OCI-LY3 (cell line): ENCODE data around the gene LRBA.

Experiments
- H2AFZ ChIP-seq: fragments of 200-600, 300-600 bp; shearing (Covaris generic); 2 replicates; pipeline ENCODE4 v1.6.0; 2014; ENCODE audit warnings: antibody characterized with exemption, low read depth, low read length
- H3K27ac ChIP-seq: fragments of 200-600, 300-600 bp; sonication (generic); 2 replicates; pipeline ENCODE4 v1.5.1; 2014; ENCODE audit warnings: mild to moderate bottlenecking, low read length, moderate library complexity, mixed read lengths
- H3K27me3 ChIP-seq: fragments of 200-600, 300-600 bp; sonication (generic); 2 replicates; pipeline ENCODE4 v1.6.1; 2014; ENCODE audit warnings: low read depth, low read length, mixed read lengths
- H3K36me3 ChIP-seq: fragments of 200-600, 300-600 bp; sonication (generic); replicated peaks from 2 replicates; pipeline ENCODE3; 2014; ENCODE audit warnings: low read depth, low read length, mixed read lengths
- H3K4me1 ChIP-seq: fragments of 300-600, 200-600 bp; sonication (generic); 2 replicates; pipeline ENCODE4 v1.6.1; 2014; ENCODE audit warnings: low read length, mixed read lengths
- H3K4me2 ChIP-seq: fragments of 200-600, 300-600 bp; sonication (generic); 2 replicates; pipeline ENCODE4 v1.6.1; 2014; ENCODE audit warnings: low read length, mixed read lengths
- H3K4me3 ChIP-seq: fragments of 300-600, 200-600 bp; sonication (generic); 2 replicates; pipeline ENCODE4 v1.5.1; 2014; ENCODE audit warnings: antibody characterized with exemption, mild to moderate bottlenecking, low read length, moderate library complexity
- H3K79me2 ChIP-seq: fragments of 300-600, 200-600 bp; shearing (Covaris generic); 2 replicates; pipeline ENCODE4 v1.6.1; 2014; ENCODE audit warnings: mild to moderate bottlenecking, low read length, mixed read lengths
- H3K9ac ChIP-seq: fragments of 300-600, 200-600 bp; shearing (Covaris generic); 2 replicates; pipeline ENCODE4 v1.6.0; 2014; ENCODE audit warnings: mild to moderate bottlenecking, low read length, moderate library complexity
- H3K9me3 ChIP-seq: fragments of 200-600, 300-600 bp; shearing (Covaris generic); 2 replicates; pipeline ENCODE4 v1.6.1; 2014; ENCODE audit warnings: low read length, mixed read lengths; ENCODE audit not compliant: insufficient read depth
- H4K20me1 ChIP-seq: fragments of 200-600, 300-600 bp; sonication (generic); 2 replicates; pipeline ENCODE4 v1.6.1; 2016; ENCODE audit warnings: low read length, mixed read lengths; ENCODE audit not compliant: insufficient read depth
- EZH2phosphoT487 ChIP-seq: fragments of 200-600 bp; shearing (Covaris generic); IDR thresholded peaks from 2 replicates; pipeline ENCODE4 v1.6.1; 2018; ENCODE audit warnings: antibody characterized with exemption, mixed run types, low read depth
- TF ChIP-seq, protein P1 (sequence below): fragments of 200-600, 300-600 bp; sonication (generic); IDR thresholded peaks from 2 replicates; pipeline ENCODE4 v1.5.1; 2014; ENCODE audit warnings: antibody characterized with exemption, low read length, low read depth

LRBA gene

DNA sequence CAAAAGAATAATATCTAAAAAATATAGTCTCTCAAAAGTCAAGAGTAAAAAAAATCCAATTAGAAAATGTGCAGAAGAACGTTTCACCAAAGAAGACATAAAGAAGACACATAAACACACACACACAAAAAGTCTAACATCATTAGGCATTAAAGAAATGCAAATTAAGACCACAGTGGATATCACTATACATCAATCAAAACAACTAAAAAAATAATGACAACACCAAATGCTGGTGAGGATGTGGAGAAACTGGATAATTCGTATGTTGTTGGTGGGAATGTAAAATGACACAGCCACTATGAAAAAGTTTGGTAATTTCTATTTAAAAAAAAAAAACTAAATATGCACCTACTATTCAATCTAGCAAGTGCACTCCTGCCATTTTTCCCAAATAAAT is 66.4 kb downstream of the LRBA start:
- Histone ChIP-seq H3K4me3 (no peak overlapping the region), H2AFZ (no peak overlapping the region), H3K4me1 (peaks cover 13% of the 10 kb centered on the region; the same call in 1 of the 2 replicates), H4K20me1 (no peaks in the 10 kb centered on the region), H3K79me2 (no peaks in the 10 kb centered on the region; the same call in 1 of the 2 replicates), H3K27me3 (no peaks in the 10 kb centered on the region), H3K9ac (no peak overlapping the region), H3K9me3 (no peaks in the 10 kb centered on the region), H3K4me2 (no peak overlapping the region), H3K27ac (no peak overlapping the region), H3K36me3 (no peaks in the 10 kb centered on the region)
- TF ChIP-seq, protein P1, sequence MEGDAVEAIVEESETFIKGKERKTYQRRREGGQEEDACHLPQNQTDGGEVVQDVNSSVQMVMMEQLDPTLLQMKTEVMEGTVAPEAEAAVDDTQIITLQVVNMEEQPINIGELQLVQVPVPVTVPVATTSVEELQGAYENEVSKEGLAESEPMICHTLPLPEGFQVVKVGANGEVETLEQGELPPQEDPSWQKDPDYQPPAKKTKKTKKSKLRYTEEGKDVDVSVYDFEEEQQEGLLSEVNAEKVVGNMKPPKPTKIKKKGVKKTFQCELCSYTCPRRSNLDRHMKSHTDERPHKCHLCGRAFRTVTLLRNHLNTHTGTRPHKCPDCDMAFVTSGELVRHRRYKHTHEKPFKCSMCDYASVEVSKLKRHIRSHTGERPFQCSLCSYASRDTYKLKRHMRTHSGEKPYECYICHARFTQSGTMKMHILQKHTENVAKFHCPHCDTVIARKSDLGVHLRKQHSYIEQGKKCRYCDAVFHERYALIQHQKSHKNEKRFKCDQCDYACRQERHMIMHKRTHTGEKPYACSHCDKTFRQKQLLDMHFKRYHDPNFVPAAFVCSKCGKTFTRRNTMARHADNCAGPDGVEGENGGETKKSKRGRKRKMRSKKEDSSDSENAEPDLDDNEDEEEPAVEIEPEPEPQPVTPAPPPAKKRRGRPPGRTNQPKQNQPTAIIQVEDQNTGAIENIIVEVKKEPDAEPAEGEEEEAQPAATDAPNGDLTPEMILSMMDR, result no peak
- TF ChIP-seq EZH2phosphoT487, result no peak

DNA sequence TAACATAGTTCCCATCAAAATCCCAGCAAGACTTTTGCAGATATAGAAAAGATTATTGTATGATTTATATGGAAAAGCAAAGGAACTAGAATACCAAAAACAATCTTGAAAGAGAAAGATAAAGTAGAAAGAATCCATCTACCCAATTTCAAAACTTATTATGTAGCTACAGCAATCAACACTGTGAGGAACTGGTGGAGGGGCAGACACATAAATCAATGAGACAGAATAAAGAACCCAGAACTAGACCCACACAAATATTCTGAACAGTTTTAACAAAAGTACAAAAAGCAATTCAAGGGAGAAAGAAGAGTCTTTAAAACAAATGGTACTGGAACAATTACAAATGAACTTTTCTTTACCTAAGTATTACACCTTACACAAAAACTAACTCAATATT is 67.0 kb downstream of the LRBA start:
- Histone ChIP-seq H4K20me1 (no peaks in the 10 kb centered on the region), H3K36me3 (no peaks in the 10 kb centered on the region), H3K9ac (no peak overlapping the region), H3K27ac (no peak overlapping the region), H3K27me3 (no peaks in the 10 kb centered on the region), H3K9me3 (no peaks in the 10 kb centered on the region), H3K4me1 (peaks cover 13% of the 10 kb centered on the region; the same call in 1 of the 2 replicates), H3K79me2 (no peaks in the 10 kb centered on the region; the same call in 1 of the 2 replicates), H3K4me2 (no peak overlapping the region), H2AFZ (no peak overlapping the region), H3K4me3 (no peak overlapping the region)
- TF ChIP-seq, protein P1, result no peak
- TF ChIP-seq EZH2phosphoT487, result no peak

DNA sequence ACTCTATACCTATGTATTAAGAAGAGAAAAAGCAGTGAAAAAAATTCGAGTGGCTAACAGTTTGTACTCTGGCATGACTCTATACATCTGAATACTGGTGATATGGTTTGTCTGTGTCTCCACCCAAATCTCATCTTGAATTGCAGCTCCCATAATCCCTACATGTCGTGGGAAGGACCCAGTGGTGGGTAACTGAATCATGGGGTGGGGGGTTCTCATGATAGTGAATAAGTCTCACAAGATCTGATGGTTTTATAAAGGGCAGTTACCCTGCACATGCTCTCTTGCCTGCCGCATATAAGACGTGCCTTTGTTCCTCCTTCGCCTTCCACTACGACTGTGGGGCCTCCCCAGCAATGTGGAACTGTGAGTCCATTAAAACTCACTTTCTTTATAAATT is 70.4 kb downstream of the LRBA start:
- Histone ChIP-seq H3K9ac (no peak overlapping the region), H3K4me1 (peaks cover 6% of the 10 kb centered on the region; the same call in 1 of the 2 replicates), H3K79me2 (no peaks in the 10 kb centered on the region; the same call in 1 of the 2 replicates), H3K27me3 (no peaks in the 10 kb centered on the region), H3K27ac (no peak overlapping the region), H4K20me1 (no peaks in the 10 kb centered on the region), H2AFZ (no peak overlapping the region), H3K36me3 (no peaks in the 10 kb centered on the region), H3K4me2 (no peak overlapping the region), H3K4me3 (no peak overlapping the region), H3K9me3 (no peaks in the 10 kb centered on the region)
- TF ChIP-seq, protein P1, result no peak
- no peak for TF ChIP-seq EZH2phosphoT487

DNA sequence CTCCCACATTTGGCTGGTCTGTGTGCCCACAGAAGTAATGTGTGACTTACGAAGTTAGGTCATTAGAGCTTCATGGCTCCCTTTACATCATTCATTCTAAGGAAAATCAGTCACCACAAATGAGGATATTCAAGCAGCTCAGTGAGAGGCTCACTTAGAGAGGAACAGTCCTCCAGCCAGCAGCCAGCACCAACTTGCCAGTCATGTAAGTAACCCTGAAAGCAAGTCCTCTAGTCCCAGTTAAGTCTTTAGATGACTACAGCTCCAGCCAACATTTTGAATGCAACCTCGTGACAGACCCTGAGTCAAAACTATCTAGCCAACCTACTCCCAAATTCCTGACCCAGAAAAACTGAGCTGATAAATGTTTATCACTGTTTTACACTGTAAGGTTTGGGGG is 71.3 kb downstream of the LRBA start:
- H4K20me1 ChIP-seq, result no peaks in the 10 kb centered on the region
- H3K9ac ChIP-seq, result no peak overlapping the region
- H3K79me2 ChIP-seq, result no peaks in the 10 kb centered on the region; the same call in 1 of the 2 replicates
- H2AFZ ChIP-seq, result no peak overlapping the region
- no peak overlapping the region for H3K27ac ChIP-seq
- H3K4me2 ChIP-seq, result no peak overlapping the region
- no peaks in the 10 kb centered on the region for H3K36me3 ChIP-seq
- H3K27me3 ChIP-seq, result no peaks in the 10 kb centered on the region
- H3K4me1 ChIP-seq, result peaks cover 6% of the 10 kb centered on the region; the same call in 1 of the 2 replicates
- TF ChIP-seq, protein P1, result no peak
- TF ChIP-seq EZH2phosphoT487, result no peak
- no peaks in the 10 kb centered on the region for H3K9me3 ChIP-seq
- no peak overlapping the region for H3K4me3 ChIP-seq
